GM10266 (cell line): ENCODE measurements around the gene NEAT1.
A peak's percentile ranks its signal among the peaks of the same experiment; 100 is the strongest.

Experiments used
- DNase-seq: peaks from one replicate; pipeline ENCODE4 v3.0.0; 2012; ENCODE audit errors: extremely low spot score
- CTCF ChIP-seq: IDR thresholded peaks from 2 replicates; pipeline ENCODE4 v1.5.1; 2012; ENCODE audit warnings: mild to moderate bottlenecking, low read depth; ENCODE audit not compliant: control insufficient read depth, insufficient read depth; ENCODE audit errors: missing control alignments

The NEAT1 gene

GRCh38 chr11:65382804-65383368 is 39.7 kb upstream of the NEAT1 start:
- TF ChIP-seq CTCF: no peak
- DNase-seq: no peak

DNA sequence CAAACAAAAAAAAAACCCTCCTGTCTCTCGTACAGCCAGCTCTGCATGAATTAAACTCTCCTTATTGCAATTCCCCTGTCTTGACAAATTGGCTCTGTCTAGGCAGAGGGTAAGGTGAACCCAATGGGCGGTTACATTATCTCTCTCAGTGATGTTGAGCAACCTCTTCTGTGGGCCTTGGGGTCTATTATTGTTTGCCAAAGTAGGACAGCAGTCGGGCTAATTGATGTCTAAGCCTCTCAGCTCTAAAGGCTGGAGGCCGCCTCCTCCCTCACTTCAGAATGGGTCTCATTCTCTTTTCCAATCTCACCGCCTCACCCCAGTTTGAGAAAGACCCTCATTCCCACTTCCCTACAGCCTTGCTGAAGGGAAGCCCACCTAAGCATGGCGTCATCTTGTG is 38.8 kb upstream of the NEAT1 start:
- no peak for DNase-seq
- no peak for TF ChIP-seq CTCF

- DNase-seq: no peak
- no peak for TF ChIP-seq CTCF
These were observed 38.2 kb upstream of the NEAT1 start for GRCh38 chr11:65384301-65384889.

- DNase-seq: peak; percentile 97
- no peak for TF ChIP-seq CTCF
These were observed 36.1 kb upstream of the NEAT1 start, which contains the start of gene FRMD8 for GRCh38 chr11:65386307-65387140. TSS of gene FRMD8 (plus strand) at chr11:65386637. CDS start at chr11:65387037, 400 bp downstream.

GRCh38 chr11:65388731-65389130 is 33.9 kb upstream of the NEAT1 start:
- no peak for TF ChIP-seq CTCF

GRCh38 chr11:65389294-65389980 is 33.2 kb upstream of the NEAT1 start:
- no peak for DNase-seq
- TF ChIP-seq CTCF: no peak

More at GRCh38 chr11:65388731-65389130, 33.9 kb upstream of the NEAT1 start:
- no peak for DNase-seq
